ENCODE results near the gene KCTD6. TPM values are rescaled to one million over a fixed set of nuclear protein-coding genes. Genes with fewer than 3 reads are reported as not detected.

The KCTD6 gene
- total RNA-seq, 1 experiment from 2014 or later, result 9.9 TPM

GRCh38 chr3:58469096-58469495 is 22.8 kb upstream of the KCTD6 start:
- CTCF ChIA-PET, result interaction anchor here (0.6 to 6.7 kb wide), 9 partner anchors 23 to 87 kb away, joined by 3 to 60 read pairs (median 3); partner anchors contain the start of genes ACOX2 and KCTD6
- POLR2A ChIA-PET, result interaction anchor here (0.6 to 4.1 kb wide), 6 partner anchors 25 to 247 kb away, joined by 3 to 54 read pairs (median 4); partner anchors contain the start of gene KCTD6
- DNase-seq (ENCODE audit: unreplicated experiment), result no peak
- no TSS peak for BruUV-seq (replicated peaks)
- H3K4me1 Mint-ChIP-seq (ENCODE audit: insufficient read depth, unreplicated experiment), result peaks cover 13% of the 10 kb centered on the region
- no peaks in the 10 kb centered on the region for H3K27me3 Mint-ChIP-seq (ENCODE audit: insufficient read depth, unreplicated experiment)
- intact Hi-C loops (cut with micrococcal nuclease), result no loop called here
- no peak overlapping the region for H3K4me3 Mint-ChIP-seq (ENCODE audit: unreplicated experiment)
- TF ChIP-seq CTCF (IDR thresholded peaks at IDR 0.05; ENCODE audit: unreplicated experiment), result no peak
- H3K27ac Mint-ChIP-seq (ENCODE audit: low read depth, unreplicated experiment), result no peak overlapping the region
- H3K9me3 Mint-ChIP-seq (ENCODE audit: unreplicated experiment), result no peaks in the 10 kb centered on the region
- no peaks in the 10 kb centered on the region for H3K36me3 Mint-ChIP-seq (ENCODE audit: insufficient read depth, unreplicated experiment)

- DNase-seq (ENCODE audit: unreplicated experiment), result no peak
- no peak for TF ChIP-seq CTCF (IDR thresholded peaks at IDR 0.05; ENCODE audit: unreplicated experiment)
- Mint-ChIP-seq H3K4me3 (ENCODE audit: unreplicated experiment) (peak overlapping the region; percentile 30), H3K27me3 (ENCODE audit: insufficient read depth, unreplicated experiment) (no peaks in the 10 kb centered on the region), H3K9me3 (ENCODE audit: unreplicated experiment) (no peaks in the 10 kb centered on the region), H3K27ac (ENCODE audit: low read depth, unreplicated experiment) (peak overlapping the region; percentile 82), H3K36me3 (ENCODE audit: insufficient read depth, unreplicated experiment) (no peaks in the 10 kb centered on the region), H3K4me1 (ENCODE audit: insufficient read depth, unreplicated experiment) (peaks cover 13% of the 10 kb centered on the region)
- POLR2A ChIA-PET, result interaction anchor here (0.6 to 4.1 kb wide), 10 partner anchors 13 to 665 kb away, joined by 3 to 54 read pairs (median 11); partner anchors contain the start of genes KCTD6 and PDHB
- intact Hi-C loops (cut with micrococcal nuclease), result loop anchor here (2.0 kb wide), 1 partner anchor 16 kb away; no protein-coding TSS in a partner anchor
- CTCF ChIA-PET, result interaction anchor here (0.6 to 6.7 kb wide), 13 partner anchors 8 to 192 kb away, joined by 3 to 60 read pairs (median 4); partner anchors contain the start of genes ACOX2 and KCTD6
- BruUV-seq (replicated peaks), result no TSS peak
These were observed 21.4 kb upstream of the KCTD6 start for GRCh38 chr3:58470363-58471024.

- intact Hi-C loops (cut with micrococcal nuclease), result loop anchor here (2.0 kb wide), 1 partner anchor 16 kb away; no protein-coding TSS in a partner anchor
- H3K27ac Mint-ChIP-seq (ENCODE audit: low read depth, unreplicated experiment), result peak overlapping the region; percentile 82
- ChIA-PET POLR2A (interaction anchor here (0.6 to 4.1 kb wide), 17 partner anchors 7 to 1822 kb away, joined by 3 to 54 read pairs (median 7); partner anchors contain the start of genes HTD2, KCTD6, PDHB and RPP14), CTCF (interaction anchor here (0.6 to 6.7 kb wide), 12 partner anchors 10 to 192 kb away, joined by 3 to 60 read pairs (median 4); partner anchors contain the start of genes HTD2, KCTD6 and PDHB)
- DNase-seq (ENCODE audit: unreplicated experiment), result peak; percentile 98
- no TSS peak for BruUV-seq (replicated peaks)
- no peaks in the 10 kb centered on the region for H3K27me3 Mint-ChIP-seq (ENCODE audit: insufficient read depth, unreplicated experiment)
- peak overlapping the region; percentile 30 for H3K4me3 Mint-ChIP-seq (ENCODE audit: unreplicated experiment)
- no peaks in the 10 kb centered on the region for H3K36me3 Mint-ChIP-seq (ENCODE audit: insufficient read depth, unreplicated experiment)
- peaks cover 13% of the 10 kb centered on the region for H3K4me1 Mint-ChIP-seq (ENCODE audit: insufficient read depth, unreplicated experiment)
- no peak for TF ChIP-seq CTCF (IDR thresholded peaks at IDR 0.05; ENCODE audit: unreplicated experiment)
- H3K9me3 Mint-ChIP-seq (ENCODE audit: unreplicated experiment), result no peaks in the 10 kb centered on the region
These were observed 20.6 kb upstream of the KCTD6 start for GRCh38 chr3:58471025-58471887.

Data from MCF 10A (cell line).